ENCODE data around the gene LIN28B.

The LIN28B gene

DNA sequence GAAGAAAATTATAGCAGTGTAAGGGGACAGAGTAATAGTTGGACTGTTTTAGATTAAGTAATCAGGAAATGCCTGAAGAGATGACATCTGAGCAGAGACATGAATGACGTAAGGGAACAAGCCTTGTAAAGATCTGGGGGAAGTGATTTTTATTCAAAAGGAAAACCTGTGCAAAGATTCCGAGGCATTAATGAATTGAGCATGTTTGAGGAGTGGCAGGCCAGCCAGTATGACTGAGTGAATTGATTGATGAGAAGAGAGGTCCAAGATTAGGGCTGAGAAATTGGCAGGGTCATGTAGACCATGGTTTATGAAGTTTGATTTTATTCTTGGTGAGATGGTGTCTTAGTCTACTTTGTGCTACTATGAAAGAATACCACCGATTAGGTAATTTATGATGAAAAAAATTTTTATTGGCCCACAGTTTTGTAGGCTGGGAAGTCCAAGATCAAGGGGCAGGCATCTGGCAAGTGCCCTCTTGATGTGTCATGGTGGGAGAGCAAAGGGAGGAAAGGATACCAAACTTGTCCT, 95.1 kb downstream of the LIN28B start:
- H3K79me2 ChIP-seq (ENCODE audit: control insufficient read depth, insufficient read depth, low read length, poor library complexity) = no peaks in the 10 kb centered on the region
- H3K9ac ChIP-seq (ENCODE audit: low read length) = no peak overlapping the region
- no peak overlapping the region for H4K12ac ChIP-seq (ENCODE audit: low read depth, low read length)
- no peak overlapping the region for H3K4me3 ChIP-seq (ENCODE audit: low read depth, low read length)
- H3K4ac ChIP-seq (ENCODE audit: low read depth, low read length) = no peak overlapping the region
- no peaks in the 10 kb centered on the region for H3K27me3 ChIP-seq (ENCODE audit: insufficient read depth, low read length)
- no peak overlapping the region for H4K91ac ChIP-seq (ENCODE audit: low read depth, low read length)
- H3K9me3 ChIP-seq (ENCODE audit: insufficient read depth, low read depth, low read length) = no peaks in the 10 kb centered on the region
- H3K27ac ChIP-seq (ENCODE audit: low read depth, low read length) = no peak overlapping the region
- no peaks in the 10 kb centered on the region for H3K4me1 ChIP-seq (ENCODE audit: control insufficient read depth in 1 of 2, insufficient read depth in 2 of 2, low read length in 2 of 2)
- no peak overlapping the region for H4K8ac ChIP-seq (ENCODE audit: low read depth, low read length)
- H2BK120ac ChIP-seq (ENCODE audit: insufficient read depth, low read length, poor library complexity) = no peak overlapping the region
- H2AK5ac ChIP-seq (ENCODE audit: low read length) = no peak overlapping the region
- WGBS (ENCODE audit: extremely low coverage, insufficient coverage, insufficient read length) = no CpG with 5 or more reads among the region's 3 CpGs
- H3K36me3 ChIP-seq (ENCODE audit: control insufficient read depth in 1 of 2, insufficient read depth in 2 of 2, low read length in 2 of 2) = peaks cover 0 to 2% of the 10 kb centered on the region in 2 experiments
- no peak overlapping the region for H3K4me2 ChIP-seq (ENCODE audit: low read length)
- H3K18ac ChIP-seq (ENCODE audit: low read length) = no peak overlapping the region
- H2BK5ac ChIP-seq (ENCODE audit: low read depth, low read length, poor library complexity) = no peak overlapping the region
- H3K79me1 ChIP-seq (ENCODE audit: low read length) = no peaks in the 10 kb centered on the region
- peak in 1 of 2 donors; percentile 78 for DNase-seq
- H3K14ac ChIP-seq (ENCODE audit: low read length) = no peak overlapping the region
- H2AFZ ChIP-seq (ENCODE audit: insufficient read depth, low read length, poor library complexity) = no peak overlapping the region
- H2BK12ac ChIP-seq (ENCODE audit: low read length) = no peak overlapping the region
- H3K23ac ChIP-seq (ENCODE audit: low read length) = no peak overlapping the region

- WGBS (ENCODE audit: extremely low coverage, insufficient coverage, insufficient read length) = no CpG with 5 or more reads among the region's 3 CpGs
- Histone ChIP-seq H3K36me3 (ENCODE audit: control insufficient read depth in 1 of 2, insufficient read depth in 2 of 2, low read length in 2 of 2) (peaks cover 0 to 2% of the 10 kb centered on the region in 2 experiments), H3K4me3 (ENCODE audit: low read depth, low read length) (no peak overlapping the region), H3K4me1 (ENCODE audit: control insufficient read depth in 1 of 2, insufficient read depth in 2 of 2, low read length in 2 of 2) (no peaks in the 10 kb centered on the region), H3K18ac (ENCODE audit: low read length) (no peak overlapping the region), H2BK120ac (ENCODE audit: insufficient read depth, low read length, poor library complexity) (no peak overlapping the region), H2AK5ac (ENCODE audit: low read length) (no peak overlapping the region), H4K8ac (ENCODE audit: low read depth, low read length) (no peak overlapping the region), H3K9me3 (ENCODE audit: insufficient read depth, low read depth, low read length) (no peaks in the 10 kb centered on the region), H3K79me1 (ENCODE audit: low read length) (no peaks in the 10 kb centered on the region), H4K12ac (ENCODE audit: low read depth, low read length) (no peak overlapping the region), H2BK5ac (ENCODE audit: low read depth, low read length, poor library complexity) (peak overlapping the region; percentile 40), H3K4ac (ENCODE audit: low read depth, low read length) (no peak overlapping the region), H3K14ac (ENCODE audit: low read length) (no peak overlapping the region), H3K27ac (ENCODE audit: low read depth, low read length) (no peak overlapping the region), H3K79me2 (ENCODE audit: control insufficient read depth, insufficient read depth, low read length, poor library complexity) (no peaks in the 10 kb centered on the region), H3K27me3 (ENCODE audit: insufficient read depth, low read length) (no peaks in the 10 kb centered on the region), H3K9ac (ENCODE audit: low read length) (no peak overlapping the region), H2BK12ac (ENCODE audit: low read length) (no peak overlapping the region), H3K4me2 (ENCODE audit: low read length) (no peak overlapping the region), H2AFZ (ENCODE audit: insufficient read depth, low read length, poor library complexity) (no peak overlapping the region), H4K91ac (ENCODE audit: low read depth, low read length) (no peak overlapping the region), H3K23ac (ENCODE audit: low read length) (no peak overlapping the region)
- no peak for DNase-seq
Measured at GRCh38 chr6:105056646-105057045, 99.7 kb downstream of the LIN28B start.

GRCh38 chr6:105057160-105057559, 100.3 kb downstream of the LIN28B start:
- no peak overlapping the region for H4K91ac ChIP-seq (ENCODE audit: low read depth, low read length)
- no peak overlapping the region for H3K18ac ChIP-seq (ENCODE audit: low read length)
- no peaks in the 10 kb centered on the region for H3K27me3 ChIP-seq (ENCODE audit: insufficient read depth, low read length)
- no peaks in the 10 kb centered on the region for H3K9me3 ChIP-seq (ENCODE audit: insufficient read depth, low read depth, low read length)
- H3K14ac ChIP-seq (ENCODE audit: low read length) = no peak overlapping the region
- DNase-seq = no peak
- H3K27ac ChIP-seq (ENCODE audit: low read depth, low read length) = no peak overlapping the region
- no peak overlapping the region for H3K9ac ChIP-seq (ENCODE audit: low read length)
- H3K79me2 ChIP-seq (ENCODE audit: control insufficient read depth, insufficient read depth, low read length, poor library complexity) = no peaks in the 10 kb centered on the region
- no peak overlapping the region for H4K8ac ChIP-seq (ENCODE audit: low read depth, low read length)
- no peak overlapping the region for H2BK5ac ChIP-seq (ENCODE audit: low read depth, low read length, poor library complexity)
- no peak overlapping the region for H2BK12ac ChIP-seq (ENCODE audit: low read length)
- no peak overlapping the region for H3K4ac ChIP-seq (ENCODE audit: low read depth, low read length)
- no peak overlapping the region for H2BK120ac ChIP-seq (ENCODE audit: insufficient read depth, low read length, poor library complexity)
- WGBS (ENCODE audit: extremely low coverage, insufficient coverage, insufficient read length) = no CpG with 5 or more reads among the region's 1 CpG
- H3K4me2 ChIP-seq (ENCODE audit: low read length) = no peak overlapping the region
- no peaks in the 10 kb centered on the region for H3K4me1 ChIP-seq (ENCODE audit: control insufficient read depth in 1 of 2, insufficient read depth in 2 of 2, low read length in 2 of 2)
- H2AK5ac ChIP-seq (ENCODE audit: low read length) = no peak overlapping the region
- H3K36me3 ChIP-seq (ENCODE audit: control insufficient read depth in 1 of 2, insufficient read depth in 2 of 2, low read length in 2 of 2) = peaks cover 0 to 2% of the 10 kb centered on the region in 2 experiments
- no peak overlapping the region for H4K12ac ChIP-seq (ENCODE audit: low read depth, low read length)
- no peak overlapping the region for H3K4me3 ChIP-seq (ENCODE audit: low read depth, low read length)
- no peak overlapping the region for H3K23ac ChIP-seq (ENCODE audit: low read length)
- H3K79me1 ChIP-seq (ENCODE audit: low read length) = no peaks in the 10 kb centered on the region
- no peak overlapping the region for H2AFZ ChIP-seq (ENCODE audit: insufficient read depth, low read length, poor library complexity)

DNA sequence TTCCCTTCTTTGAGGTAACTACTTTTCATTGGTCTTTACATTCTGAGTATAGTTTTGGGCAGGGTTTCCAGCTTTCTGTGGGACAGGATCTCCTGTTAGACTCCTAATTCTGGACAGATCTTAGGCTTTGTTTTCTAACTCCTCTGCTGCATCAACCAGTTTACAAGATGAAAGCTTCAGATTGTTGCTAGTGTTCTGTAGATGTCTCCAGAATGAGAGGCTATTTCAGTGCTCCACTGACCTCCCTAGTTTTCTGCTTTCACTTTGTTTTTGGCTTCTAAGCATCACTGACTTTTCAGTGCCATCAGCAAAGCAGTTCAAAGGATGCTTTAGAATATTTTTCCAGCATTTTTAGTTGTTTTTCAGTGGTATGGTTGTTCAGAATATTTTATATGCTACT, 101.4 kb downstream of the LIN28B start:
- no peak overlapping the region for H4K91ac ChIP-seq (ENCODE audit: low read depth, low read length)
- no peak overlapping the region for H4K12ac ChIP-seq (ENCODE audit: low read depth, low read length)
- H2BK120ac ChIP-seq (ENCODE audit: insufficient read depth, low read length, poor library complexity) = no peak overlapping the region
- H3K9ac ChIP-seq (ENCODE audit: low read length) = no peak overlapping the region
- no peaks in the 10 kb centered on the region for H3K9me3 ChIP-seq (ENCODE audit: insufficient read depth, low read depth, low read length)
- H3K4me1 ChIP-seq (ENCODE audit: control insufficient read depth in 1 of 2, insufficient read depth in 2 of 2, low read length in 2 of 2) = no peaks in the 10 kb centered on the region
- peaks cover 0 to 2% of the 10 kb centered on the region in 2 experiments for H3K36me3 ChIP-seq (ENCODE audit: control insufficient read depth in 1 of 2, insufficient read depth in 2 of 2, low read length in 2 of 2)
- no peak overlapping the region for H2AFZ ChIP-seq (ENCODE audit: insufficient read depth, low read length, poor library complexity)
- no peaks in the 10 kb centered on the region for H3K79me2 ChIP-seq (ENCODE audit: control insufficient read depth, insufficient read depth, low read length, poor library complexity)
- H2AK5ac ChIP-seq (ENCODE audit: low read length) = no peak overlapping the region
- H3K27ac ChIP-seq (ENCODE audit: low read depth, low read length) = no peak overlapping the region
- no peak overlapping the region for H2BK5ac ChIP-seq (ENCODE audit: low read depth, low read length, poor library complexity)
- DNase-seq = no peak
- no peak overlapping the region for H3K4me2 ChIP-seq (ENCODE audit: low read length)
- no peak overlapping the region for H3K18ac ChIP-seq (ENCODE audit: low read length)
- H3K23ac ChIP-seq (ENCODE audit: low read length) = no peak overlapping the region
- H2BK12ac ChIP-seq (ENCODE audit: low read length) = no peak overlapping the region
- no peak overlapping the region for H3K14ac ChIP-seq (ENCODE audit: low read length)
- H4K8ac ChIP-seq (ENCODE audit: low read depth, low read length) = no peak overlapping the region
- H3K4ac ChIP-seq (ENCODE audit: low read depth, low read length) = no peak overlapping the region
- H3K79me1 ChIP-seq (ENCODE audit: low read length) = no peaks in the 10 kb centered on the region
- H3K27me3 ChIP-seq (ENCODE audit: insufficient read depth, low read length) = no peaks in the 10 kb centered on the region
- no peak overlapping the region for H3K4me3 ChIP-seq (ENCODE audit: low read depth, low read length)
